GM19438 (cell line): ENCODE results near the gene CAMKK1.

ENCODE experiments used
- ATAC-seq: cut with Tn5 transposase; IDR thresholded peaks from one replicate; pipeline ENCODE4 v1.9.1; 2021; ENCODE audit warnings: low read depth; ENCODE audit not compliant: unreplicated experiment

The CAMKK1 gene

DNA sequence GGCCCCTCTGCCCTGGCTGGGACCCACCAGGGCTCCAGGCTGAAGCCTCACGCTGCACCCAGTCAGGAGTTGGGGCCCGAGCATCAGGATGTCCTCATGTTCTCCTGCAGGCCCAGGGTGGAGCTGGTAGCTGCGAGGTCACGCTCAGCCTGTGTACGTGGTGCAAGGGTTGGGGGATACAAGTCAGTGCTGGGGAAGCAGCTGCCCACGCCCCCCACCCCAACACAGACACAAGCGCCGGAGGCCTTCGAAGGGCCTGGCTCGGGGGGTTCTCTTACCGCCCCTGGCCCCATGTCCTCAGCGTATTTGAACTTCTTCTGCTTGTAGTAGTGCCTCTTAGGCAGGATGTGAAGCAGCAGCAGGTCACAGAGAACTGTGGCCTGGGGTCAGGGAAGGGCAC is 4.9 kb upstream of the CAMKK1 start:
- ATAC-seq = no peak

DNA sequence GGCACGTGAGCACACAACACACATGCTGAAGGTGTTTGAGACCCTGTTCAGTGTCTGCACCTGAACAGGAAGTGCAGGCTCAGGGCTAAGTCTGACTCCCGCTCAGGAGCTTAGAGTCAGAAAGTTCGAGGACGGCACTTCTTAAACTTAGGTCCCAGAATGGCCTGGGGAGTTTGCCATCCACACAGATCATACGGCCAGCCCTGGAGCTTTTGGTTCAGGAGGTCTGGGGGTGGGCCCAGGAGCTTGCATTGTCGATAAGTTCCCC is 4.0 kb upstream of the CAMKK1 start:
- ATAC-seq = no peak

DNA sequence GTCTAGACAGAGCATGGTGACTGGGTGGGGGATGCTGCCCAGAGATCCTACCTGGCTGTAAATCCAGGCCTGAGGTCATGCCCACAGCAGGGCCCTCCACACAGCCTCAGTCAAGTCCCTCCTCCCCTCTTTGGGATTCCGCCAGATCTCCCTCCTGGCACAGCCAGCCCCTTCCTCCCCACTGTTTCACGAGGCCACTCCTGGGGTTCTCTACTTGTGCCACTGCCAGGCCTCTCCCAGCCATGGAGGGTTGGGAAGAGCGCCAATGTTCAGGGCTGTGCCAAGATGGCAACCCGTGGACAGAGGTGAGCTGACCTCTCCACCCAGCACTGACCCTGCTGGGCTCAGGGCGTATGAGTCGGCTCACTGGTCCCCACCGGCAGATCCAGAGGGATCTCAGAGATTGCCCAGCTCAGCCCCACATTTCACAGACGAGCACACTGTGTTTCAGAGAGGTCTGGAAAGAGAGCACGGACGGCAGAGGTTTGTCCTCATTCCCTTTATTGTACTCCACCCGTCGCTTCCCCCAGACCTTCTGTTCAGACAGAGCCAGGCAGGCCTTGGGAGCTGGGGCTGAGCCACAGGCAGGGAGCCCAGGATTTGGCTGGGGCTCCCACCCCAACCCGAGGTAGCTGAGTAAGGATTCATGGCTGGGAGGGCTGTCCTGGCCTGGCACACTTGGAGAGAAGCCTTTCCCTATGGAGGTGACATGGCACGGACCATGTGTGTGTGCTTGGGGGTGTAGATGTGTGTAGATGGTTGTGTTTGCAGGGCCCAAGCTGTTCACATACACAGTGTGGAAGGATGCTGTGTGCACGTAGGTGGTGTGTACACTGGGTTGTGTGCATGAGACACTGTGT is 3.5 kb upstream of the CAMKK1 start:
- no peak for ATAC-seq

DNA sequence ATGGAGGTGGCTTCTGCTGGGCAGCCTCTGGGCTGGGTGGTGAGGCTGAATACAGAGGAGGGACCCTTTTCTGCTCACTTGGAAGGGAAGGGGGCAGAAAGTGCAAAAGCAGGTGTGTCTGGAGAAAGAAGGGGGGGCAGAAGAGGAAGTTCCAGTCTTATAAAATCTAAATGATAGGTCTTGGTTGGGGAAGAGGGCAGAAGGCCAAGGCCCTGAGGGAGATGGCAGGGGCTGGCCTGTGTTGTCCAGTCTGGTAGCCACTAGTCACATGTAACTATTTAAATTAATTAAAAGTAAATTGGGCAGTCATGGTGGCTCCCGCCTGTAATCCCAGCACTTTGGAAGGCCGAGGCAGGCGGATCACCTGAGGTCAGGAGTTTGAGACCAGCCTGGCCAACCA is 2.5 kb upstream of the CAMKK1 start:
- no peak for ATAC-seq

DNA sequence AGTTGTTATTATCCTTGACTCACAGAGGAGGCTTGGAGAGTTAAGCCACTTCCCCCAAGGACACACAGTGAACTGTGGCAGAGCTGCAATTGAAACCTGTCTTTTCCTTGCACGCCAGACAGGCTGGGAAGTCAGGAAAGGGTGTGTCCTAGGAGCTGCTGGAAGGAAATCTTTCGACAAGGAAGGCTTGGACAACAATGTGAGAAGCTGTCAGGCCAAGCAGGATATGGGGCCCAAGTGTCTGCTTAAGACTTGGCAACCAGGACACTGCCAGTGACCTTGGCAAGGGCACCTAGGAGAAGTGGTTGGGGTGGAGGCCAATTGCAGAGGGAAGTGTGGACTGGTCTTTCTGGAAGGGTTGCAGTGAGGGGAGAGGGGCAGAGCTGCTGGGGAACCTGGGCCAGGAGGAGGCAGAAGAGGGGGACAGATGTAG is 2.1 kb upstream of the CAMKK1 start:
- ATAC-seq = no peak

DNA sequence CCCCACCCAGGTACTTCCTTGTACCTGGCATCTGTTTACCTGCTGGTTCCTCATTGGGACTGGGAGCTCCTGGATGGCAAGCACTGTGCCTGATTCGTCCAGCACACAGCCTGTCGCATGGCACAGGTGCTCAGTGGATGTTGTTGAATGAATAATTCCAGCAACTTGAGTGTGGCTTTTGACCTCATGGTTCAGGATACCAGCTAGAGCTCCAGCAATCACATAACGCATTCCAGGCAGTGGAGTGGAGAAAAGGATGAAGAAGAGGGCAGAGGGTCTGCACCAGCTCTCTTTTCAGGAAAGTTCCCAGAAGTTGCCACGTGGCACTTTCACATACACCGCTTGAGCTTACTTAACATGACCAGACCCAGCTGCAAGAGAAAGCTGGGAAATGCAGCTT is 1.3 kb upstream of the CAMKK1 start:
- no peak for ATAC-seq

DNA sequence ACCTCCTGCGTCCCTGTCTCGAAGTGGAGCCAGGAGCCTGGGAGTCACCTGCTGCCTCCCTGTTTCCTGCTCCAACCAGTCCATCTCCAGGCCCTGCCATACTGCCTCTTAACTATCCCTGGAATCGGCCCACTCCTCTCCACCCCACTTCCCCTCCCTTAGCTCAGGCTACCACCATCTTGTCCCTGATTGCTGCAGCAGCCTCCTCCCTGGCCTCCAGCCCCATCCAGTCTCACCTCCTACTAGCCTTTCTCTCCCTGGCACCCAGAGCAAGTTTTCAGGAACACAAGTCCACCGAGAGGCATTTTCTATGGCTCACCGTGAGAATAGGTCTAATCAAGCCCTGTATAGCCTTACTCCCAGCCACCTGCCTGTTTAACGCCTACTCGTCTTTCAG is 865 bp upstream of the CAMKK1 start:
- no peak for ATAC-seq

DNA sequence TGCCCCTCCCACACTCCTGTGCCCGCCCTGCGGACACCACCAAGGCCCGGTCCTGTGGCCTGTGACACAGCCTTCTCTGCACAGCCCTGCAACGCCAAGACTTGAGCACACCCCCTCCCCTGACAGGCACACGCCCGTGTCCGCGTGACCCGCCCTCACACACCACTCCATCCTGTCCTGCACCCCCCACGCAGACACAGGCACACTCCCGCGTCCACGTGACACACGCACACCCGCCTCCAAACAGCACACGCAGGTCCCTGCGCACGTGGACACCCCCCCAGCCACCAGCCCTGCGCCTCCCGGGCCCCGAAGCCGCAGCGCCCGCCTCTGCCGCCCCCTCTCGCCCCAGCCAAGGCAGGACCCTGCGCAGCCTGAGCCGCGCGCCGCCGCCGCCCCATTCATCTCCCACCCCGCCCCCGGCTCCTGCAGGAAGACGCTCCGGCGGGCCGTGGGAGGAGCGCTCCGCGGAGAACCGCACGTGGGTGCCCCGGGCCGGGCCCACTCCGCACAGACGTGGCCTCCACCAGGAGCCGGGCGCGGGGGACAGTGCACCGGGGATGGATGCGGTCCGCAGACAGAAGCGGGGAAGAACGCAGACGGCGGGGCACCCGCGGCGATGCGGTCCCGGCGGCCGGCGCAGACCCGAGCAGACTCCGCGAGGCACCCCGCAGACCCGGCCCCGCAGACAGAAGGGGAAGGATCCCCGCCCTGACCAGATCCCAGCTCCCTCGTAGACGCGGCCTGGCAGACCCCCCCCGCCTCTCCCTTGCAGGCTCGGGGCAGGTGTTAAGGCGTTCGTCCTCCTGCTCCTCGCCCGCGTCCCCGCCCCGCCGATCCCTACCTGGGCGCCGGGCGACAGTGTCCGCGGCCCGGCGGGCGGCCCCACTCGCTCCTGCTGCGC is 506 bp downstream of the CAMKK1 start:
- ATAC-seq = peak; percentile 16

DNA sequence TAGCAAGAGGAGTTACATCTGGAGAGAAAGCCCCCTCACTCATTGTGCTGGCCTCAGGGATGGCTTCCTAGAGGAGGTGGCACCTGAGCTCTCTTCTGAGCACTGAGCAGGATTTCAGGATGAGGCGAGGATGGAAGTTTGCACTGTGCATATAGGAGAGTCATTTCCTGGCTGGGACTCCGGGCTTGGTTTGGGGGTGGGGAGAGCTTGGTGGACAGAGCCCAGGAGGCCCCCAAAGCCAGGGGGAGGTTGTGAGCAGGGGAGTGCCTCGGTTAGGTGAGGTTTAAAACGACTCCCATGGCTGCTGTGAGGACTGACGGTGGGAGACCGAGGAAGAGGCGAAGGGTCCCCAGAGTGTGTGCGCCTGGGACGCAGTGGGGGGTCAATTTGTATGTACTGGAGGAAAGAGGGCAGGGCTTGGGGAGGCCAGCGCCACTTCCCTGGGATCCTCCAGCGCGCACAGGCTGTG is 1.2 kb downstream of the CAMKK1 start:
- no peak for ATAC-seq

DNA sequence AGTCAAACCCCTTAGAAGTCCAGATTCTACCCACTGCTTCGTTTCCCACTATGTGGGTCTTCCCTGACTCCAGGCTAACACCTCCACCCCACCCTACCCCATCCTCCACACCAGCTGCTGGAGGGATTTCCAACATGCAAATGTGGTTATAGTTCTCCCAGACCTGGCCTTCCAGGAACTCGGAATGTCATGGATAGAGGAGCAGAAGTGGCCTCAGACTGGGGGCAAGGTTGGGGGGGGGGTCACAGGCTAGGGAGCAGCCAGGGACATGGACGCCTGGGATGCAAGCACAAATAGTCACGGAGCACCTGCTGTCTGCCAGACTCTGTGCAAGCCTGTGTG is 2.0 kb downstream of the CAMKK1 start:
- ATAC-seq = no peak

DNA sequence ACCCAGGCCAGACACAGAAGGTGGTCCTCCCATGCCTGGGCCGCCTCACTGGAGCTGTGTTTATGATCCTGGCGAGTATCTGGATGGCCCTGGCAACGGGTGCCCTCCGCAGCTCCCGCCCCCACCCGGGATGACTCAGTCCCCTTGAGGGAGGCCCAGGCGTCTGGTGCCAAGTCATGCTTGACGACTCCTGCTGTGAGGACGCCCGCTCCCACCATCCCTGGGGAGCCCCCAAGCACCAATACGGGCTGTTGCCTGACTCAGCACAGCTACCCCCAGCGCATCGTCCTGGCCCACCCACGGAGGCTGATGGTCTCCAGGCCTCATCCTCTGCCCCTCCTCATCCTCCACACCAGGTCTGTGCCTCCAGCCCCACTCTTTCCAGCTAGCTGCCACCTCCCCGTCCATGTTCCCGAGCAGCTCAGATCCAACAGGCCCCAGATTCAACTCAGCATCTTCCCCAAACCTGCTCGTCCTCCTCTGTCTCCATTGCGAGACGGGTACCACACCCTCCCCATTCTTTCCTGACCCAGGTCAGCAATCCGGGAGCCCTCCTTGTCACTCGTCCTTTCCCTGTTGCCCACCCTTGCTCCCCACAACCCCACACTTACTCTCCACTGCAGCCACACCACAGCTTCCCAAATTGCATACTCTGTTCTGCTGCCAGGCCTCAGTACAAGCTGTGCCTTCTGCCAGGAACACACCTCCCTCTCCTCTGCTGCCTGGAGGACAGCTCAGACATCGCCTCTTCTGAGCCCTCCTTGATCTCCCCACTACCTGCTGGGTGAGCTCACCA is 2.6 kb downstream of the CAMKK1 start:
- no peak for ATAC-seq

DNA sequence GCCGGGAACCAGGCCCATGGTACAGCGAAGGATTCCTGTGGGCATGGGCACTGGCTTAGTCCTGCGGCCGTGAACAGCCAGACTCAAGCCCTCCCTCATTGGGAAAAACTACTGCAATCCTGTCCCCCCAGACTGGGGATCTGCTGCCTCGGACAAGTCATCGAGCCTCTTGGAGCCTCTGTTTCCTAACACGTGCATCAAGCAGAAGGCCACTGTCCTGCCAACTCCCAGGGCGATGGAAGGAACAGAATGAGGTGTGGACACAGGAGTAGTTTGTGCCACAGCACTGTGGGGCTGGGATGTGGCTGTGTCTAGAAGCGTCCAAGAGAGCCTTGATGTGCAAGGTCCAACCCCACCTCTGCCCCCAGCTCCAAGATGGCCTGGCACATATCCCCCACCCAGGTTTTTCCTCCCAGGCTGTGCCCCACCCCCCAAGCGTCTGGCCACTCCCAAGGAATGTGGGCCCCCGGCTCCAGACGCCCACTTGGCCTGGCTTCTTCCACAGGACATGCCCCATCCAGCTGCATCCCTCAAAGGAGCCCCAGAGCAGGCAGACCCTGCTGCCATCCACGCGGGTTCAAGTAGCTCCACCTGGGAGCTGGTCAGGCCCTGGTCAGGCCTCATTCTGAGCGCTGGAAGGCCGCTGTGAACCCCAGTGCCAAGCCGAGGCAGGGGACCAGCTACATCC is 3.4 kb downstream of the CAMKK1 start:
- no peak for ATAC-seq

DNA sequence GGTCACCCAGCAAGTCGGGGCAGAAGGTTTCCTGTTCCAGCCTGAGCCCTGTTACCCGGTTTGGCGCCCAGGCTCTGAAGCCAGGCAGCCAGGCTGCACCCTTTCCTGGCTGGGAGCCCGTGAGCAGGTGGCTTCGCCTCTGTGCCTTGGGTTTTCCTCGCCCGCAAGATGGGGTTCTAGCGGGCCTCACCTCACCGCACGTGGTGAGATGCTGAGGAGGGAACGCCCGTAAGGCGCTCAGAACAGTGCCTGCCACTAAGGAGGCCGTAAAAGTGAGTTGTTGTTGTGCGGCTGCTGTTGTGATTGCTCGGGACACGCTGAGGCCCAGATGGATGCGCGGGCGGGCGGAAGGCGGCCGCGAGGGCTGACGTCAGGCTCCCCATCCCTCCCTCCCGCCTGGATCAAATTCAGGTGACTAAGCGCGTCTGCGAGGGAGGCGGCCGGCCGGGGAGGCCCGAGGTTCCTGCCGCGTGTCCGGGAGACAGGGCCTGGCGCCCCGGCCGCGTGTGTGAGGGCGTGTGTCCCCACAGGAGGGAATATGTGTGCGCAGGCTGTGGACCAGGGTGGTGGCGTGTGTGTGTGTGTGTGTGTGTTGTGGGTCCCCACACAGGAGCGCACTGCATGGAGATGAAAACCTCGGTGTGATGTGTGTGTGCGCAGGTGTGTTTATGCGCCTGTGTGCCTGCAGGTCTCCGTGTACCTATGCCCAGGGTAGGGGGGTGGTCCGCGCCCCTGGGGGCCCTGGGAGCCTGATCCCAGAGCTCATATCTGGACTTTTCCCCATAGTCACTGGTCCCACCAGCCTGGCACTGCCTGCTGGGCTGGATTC is 4.3 kb downstream of the CAMKK1 start:
- no peak for ATAC-seq

DNA sequence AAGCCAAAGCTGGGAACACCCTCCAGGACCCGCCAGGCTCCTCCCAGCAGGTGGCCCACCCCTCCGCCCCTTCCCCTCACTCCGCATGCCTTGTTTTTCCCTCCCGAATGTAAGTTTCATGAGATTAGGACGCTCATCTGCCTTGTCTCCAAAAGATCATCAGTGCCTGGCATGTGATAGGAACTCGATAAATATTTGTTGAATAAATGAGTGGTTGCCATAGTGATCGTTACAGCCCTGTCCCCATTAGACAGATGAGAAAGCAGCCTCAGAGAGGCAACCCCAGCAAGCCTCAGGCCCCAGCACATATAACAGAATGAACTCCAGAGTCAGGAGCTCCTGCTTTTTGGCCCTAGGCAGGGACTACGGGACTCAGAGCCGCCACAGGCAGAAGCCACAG is 5.0 kb downstream of the CAMKK1 start:
- ATAC-seq = no peak

DNA sequence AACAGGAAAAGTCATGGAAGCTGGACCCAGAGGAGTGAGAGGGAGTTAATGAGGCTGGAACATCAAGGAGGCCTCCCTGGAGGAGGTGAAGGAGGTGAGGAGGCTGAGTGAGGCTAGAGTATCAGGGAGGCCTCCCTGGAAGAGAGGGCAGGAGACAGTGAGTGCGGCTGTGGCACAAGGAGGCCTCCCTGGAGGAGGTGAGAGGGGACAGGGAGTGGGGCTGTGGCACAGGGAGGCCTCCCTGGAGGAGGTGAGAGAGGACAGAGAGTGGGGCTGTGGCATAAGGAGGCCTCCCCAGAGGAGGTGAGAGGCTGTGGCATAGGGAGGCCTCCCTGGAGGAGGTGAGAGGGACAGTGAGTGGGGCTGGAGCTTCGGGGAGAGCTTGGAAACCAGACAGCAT is 5.5 kb downstream of the CAMKK1 start:
- ATAC-seq = no peak

DNA sequence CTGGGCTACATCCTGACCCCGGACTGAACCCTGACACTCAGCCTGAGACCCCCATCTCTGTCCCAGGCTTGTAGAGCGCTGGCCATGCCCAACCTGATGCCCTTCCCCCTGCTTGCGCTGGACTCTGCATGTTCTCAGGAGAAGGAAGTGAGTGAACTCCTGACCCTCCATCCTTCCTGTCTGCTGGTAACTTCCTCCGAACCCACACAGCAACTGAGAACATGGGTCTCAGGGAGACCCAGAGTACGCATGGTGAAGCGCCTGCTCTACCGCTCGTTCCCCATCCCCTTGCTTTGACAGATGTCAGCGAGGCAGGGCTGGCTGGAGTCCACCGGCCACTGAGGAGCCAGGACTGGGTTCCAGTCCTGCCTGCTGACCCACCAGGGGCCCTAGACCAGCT is 6.1 kb downstream of the CAMKK1 start:
- no peak for ATAC-seq

DNA sequence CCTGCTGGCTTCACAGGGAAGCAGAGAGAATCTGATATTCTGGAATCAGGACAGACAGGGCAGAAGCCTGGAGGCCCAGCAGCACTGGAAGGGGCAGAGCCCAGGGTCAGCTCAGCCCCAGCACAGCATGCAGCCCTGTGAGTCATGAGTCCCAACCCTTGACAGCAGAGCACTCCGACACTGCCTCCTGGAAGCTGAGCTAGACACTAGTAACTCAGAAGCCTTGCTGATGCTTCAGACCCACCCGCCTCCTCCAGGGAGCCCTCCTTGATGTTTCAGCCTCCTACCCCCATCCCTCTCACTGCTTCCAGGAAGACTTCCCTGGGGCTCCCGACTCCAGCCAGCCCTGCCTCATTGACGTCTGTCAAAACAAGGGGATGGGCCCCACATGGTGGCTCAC is 6.9 kb downstream of the CAMKK1 start:
- no peak for ATAC-seq

DNA sequence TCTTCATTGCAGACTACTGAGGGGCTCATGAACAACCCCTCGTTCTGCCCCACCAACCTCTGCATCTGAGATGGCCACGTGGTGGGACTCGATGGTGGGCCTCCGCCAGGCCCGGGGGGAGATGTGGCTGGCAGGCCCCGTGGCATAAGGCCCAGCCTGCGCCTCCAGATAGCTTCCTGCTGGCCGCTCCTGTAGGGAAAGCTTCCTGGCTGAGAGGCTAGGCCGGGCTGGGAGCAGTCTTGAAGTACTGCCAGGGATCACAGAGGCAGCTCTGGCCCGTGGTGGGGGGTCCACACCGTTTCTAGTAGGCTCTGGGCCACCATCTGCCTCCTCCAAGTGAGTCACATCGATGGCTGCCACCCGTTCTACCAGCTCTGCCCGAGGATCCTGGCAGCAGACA is 7.6 kb downstream of the CAMKK1 start:
- no peak for ATAC-seq

DNA sequence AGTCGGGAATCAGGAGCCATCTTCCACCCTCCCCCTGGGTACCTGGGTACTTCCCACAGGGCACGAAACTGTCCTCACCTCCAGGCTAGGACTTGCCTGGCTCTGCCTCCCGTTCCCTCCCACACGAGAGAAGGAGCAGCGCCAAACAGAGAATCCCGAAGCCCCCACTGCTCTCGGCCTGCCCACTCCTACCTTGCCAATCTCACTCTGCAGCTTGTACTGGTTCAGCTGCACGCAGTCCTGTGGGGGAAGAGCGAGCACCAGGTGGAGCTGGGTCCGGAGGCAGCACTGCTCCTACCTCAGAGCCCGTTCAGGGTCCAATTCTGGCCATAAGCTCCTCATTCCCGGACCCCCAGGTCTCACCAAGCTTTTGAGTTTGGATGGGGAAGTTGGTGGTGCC is 8.7 kb downstream of the CAMKK1 start:
- ATAC-seq = no peak

DNA sequence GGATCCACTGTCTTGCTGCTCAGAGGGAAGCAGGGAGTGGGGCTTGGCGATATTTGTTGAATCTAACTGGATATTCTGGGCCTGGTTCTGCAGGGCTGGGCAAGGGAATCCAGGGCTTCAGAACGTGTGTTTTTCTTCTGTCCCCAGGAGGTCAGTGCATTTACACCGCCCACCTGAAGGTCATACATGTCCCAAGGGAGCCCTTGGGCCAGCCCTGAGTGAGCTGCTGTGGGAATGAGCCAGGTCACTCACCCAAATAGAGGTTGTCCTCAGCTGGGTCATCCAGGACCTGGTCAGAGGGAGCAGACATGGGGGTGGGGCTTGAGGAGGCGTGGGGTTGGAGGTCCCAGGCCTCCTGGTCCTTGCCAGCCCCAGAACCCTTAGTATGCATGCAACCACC is 10.6 kb downstream of the CAMKK1 start:
- ATAC-seq = no peak
